K562 (cell line): Measurements from ENCODE around the gene PAFAH1B1. TPM values are rescaled to one million over a fixed set of nuclear protein-coding genes. Genes with fewer than 3 reads are reported as not detected.

Source experiments
- ATAC-seq: fragments of 200-7000 bp; cut with Tn5 transposase; 3 replicates; pipeline ENCODE4 v1.9.1; 2020; ENCODE audit warnings: moderate library complexity
- BruUV-seq: library from RNA; stranded (reverse); fragments of 400-500 nt; replicated peaks from 2 replicates; lab custom pipeline; 2021; lab: Mats Ljungman, UMichigan
- CTCF ChIA-PET: fragments of 300-600 bp; formaldehyde crosslinking; extraction: SDS; loops from one replicate; lab custom pipeline; 2021; ENCODE audit warnings: low intra/inter-chr PET ratio; lab: Yijun Ruan, JAX
- POLR2A ChIA-PET: fragments of 300-600, 350-650 bp; sonication (Branson Sonifier 250); formaldehyde crosslinking; extraction: SDS; loops from one replicate; lab custom pipeline; 2021; ENCODE audit warnings: antibody characterized with exemption, inconsistent platforms; lab: Yijun Ruan, JAX
- DNase-seq, 4 experiments: peaks; one replicate each; pipeline versions ENCODE4 v3.0.0 to v3.0.0-alpha.2; 2011 to 2018; ENCODE audit warnings: low spot score in 3 of 4, mixed read lengths in 3 of 4; ENCODE audit errors: extremely low read depth in 1 of 4
- FAIRE-seq: peaks from 2 replicates; lab custom pipeline; 2011; peaks lifted over from hg19 to GRCh38; lab: Jason Lieb, UNC
- H2AFZ ChIP-seq: 2 replicates; pipeline ENCODE4 v1.6.0; 2011; ENCODE audit warnings: low read depth, low read length, control low read depth, inconsistent platforms
- H3K27ac ChIP-seq: fragments of 200-600 bp; 3 replicates; pipeline ENCODE4 v1.8.0; 2011; ENCODE audit warnings: low read depth, mild to moderate bottlenecking, control low read depth, inconsistent platforms, low read length, moderate library complexity, mixed read lengths; ENCODE audit errors: extremely low read depth
- H3K27me3 ChIP-seq, 2 experiments: fragments of 300-600 bp in 1 of 2; 2 replicates in 1 of 2; 3 replicates in 1 of 2; pipeline versions ENCODE4 v1.6.0 to v1.8.0; 2011; ENCODE audit warnings: inconsistent platforms in 2 of 2, low read length in 2 of 2, mild to moderate bottlenecking in 1 of 2, mixed read lengths in 1 of 2, moderate library complexity in 1 of 2; ENCODE audit not compliant: control insufficient read depth in 2 of 2, insufficient read depth in 2 of 2
- H3K36me3 ChIP-seq: fragments of 300-600 bp; 3 replicates; pipeline ENCODE4 v1.8.0; 2011; ENCODE audit warnings: mild to moderate bottlenecking, low read length, inconsistent platforms; ENCODE audit not compliant: control insufficient read depth, insufficient read depth
- H3K4me1 ChIP-seq, 2 experiments: fragments of 200-600 bp in 1 of 2; replicated peaks in 1 of 2; 2 replicates in 1 of 2; 3 replicates in 1 of 2; pipeline versions ENCODE4 v1.5.1 to v1.8.0; 2011; ENCODE audit warnings: inconsistent platforms in 2 of 2, low read length in 2 of 2, mild to moderate bottlenecking in 1 of 2, mixed read lengths in 1 of 2, moderate library complexity in 1 of 2; ENCODE audit not compliant: control insufficient read depth in 2 of 2, insufficient read depth in 2 of 2
- H3K4me2 ChIP-seq: 2 replicates; pipeline ENCODE4 v1.6.1; 2011; ENCODE audit warnings: low read length, control low read depth, inconsistent platforms, mixed read lengths; ENCODE audit not compliant: insufficient read depth
- H3K4me3 ChIP-seq: fragments of 200-600 bp; sonication (generic), shearing (Covaris generic); 2 replicates; pipeline ENCODE4 v1.5.1; 2016; ENCODE audit warnings: control low read depth, inconsistent platforms
- H3K79me2 ChIP-seq: fragments of 200-600 bp; 3 replicates; pipeline ENCODE4 v1.8.0; 2011; ENCODE audit warnings: low read length, inconsistent platforms; ENCODE audit not compliant: control insufficient read depth, insufficient read depth
- H3K9ac ChIP-seq, 2 experiments: 2 replicates each; pipeline versions ENCODE4 v1.6.0 to v1.6.1; 2011; ENCODE audit warnings: low read depth in 2 of 2, low read length in 2 of 2, control low read depth in 1 of 2, inconsistent platforms in 1 of 2, mild to moderate bottlenecking in 1 of 2, mixed read lengths in 1 of 2; ENCODE audit not compliant: insufficient read depth in 1 of 2
- H3K9me1 ChIP-seq: one replicate; pipeline ENCODE4 v1.6.0; 2011; ENCODE audit warnings: inconsistent platforms, mild to moderate bottlenecking, low read length, moderate library complexity; ENCODE audit not compliant: control insufficient read depth, insufficient read depth
- H3K9me3 ChIP-seq: replicated peaks from 2 replicates; pipeline ENCODE4 v1.5.1; 2011; ENCODE audit warnings: low read depth, low read length, inconsistent platforms; ENCODE audit not compliant: control insufficient read depth, insufficient read depth
- H4K20me1 ChIP-seq: replicated peaks from 2 replicates; pipeline ENCODE4 v1.6.1; 2011; ENCODE audit warnings: low read length, inconsistent platforms, mixed read lengths; ENCODE audit not compliant: control insufficient read depth, insufficient read depth
- CHAMP1 ChIP-seq: fragments of 450-650 bp; IDR thresholded peaks from 2 replicates; pipeline ENCODE4 v1.6.1; 2016; ENCODE audit warnings: mild to moderate bottlenecking
- ELF2 ChIP-seq: fragments of 250-450 bp; sonication (Bioruptor Pico); IDR thresholded peaks from 2 replicates; pipeline ENCODE4 v1.5.0; 2021; ENCODE audit warnings: mild to moderate bottlenecking
- MITF ChIP-seq: IDR thresholded peaks from 2 replicates; pipeline ENCODE4 v1.6.1; 2014; ENCODE audit warnings: antibody characterized with exemption
- NFRKB ChIP-seq: fragments of 450-650 bp; IDR thresholded peaks from 2 replicates; pipeline ENCODE4 v1.6.1; 2016; ENCODE audit warnings: low read depth
- NR2C1 ChIP-seq, 2 experiments: fragments of 450-650 bp; IDR thresholded peaks; 2 replicates each; pipeline ENCODE4 v1.6.1; 2017; ENCODE audit warnings: mild to moderate bottlenecking in 2 of 2, antibody characterized with exemption in 1 of 2, inconsistent platforms in 1 of 2, missing compliant biosample characterization in 1 of 2, missing genetic modification characterization in 1 of 2
- NR3C1 ChIP-seq: sonication (generic); formaldehyde crosslinking; IDR thresholded peaks from 2 replicates; pipeline ENCODE4 v1.8.1; 2022; ENCODE audit warnings: missing genetic modification reagents
- RHOXF2B ChIP-seq: fragments of 250-450 bp; sonication (Bioruptor Pico); conservative IDR thresholded peaks from 2 replicates; pipeline ENCODE4 v1.5.1; 2021
- ZBTB40 ChIP-seq, 2 experiments: fragments of 450-650 bp in 1 of 2; sonication (generic) in 1 of 2; formaldehyde crosslinking in 1 of 2; IDR thresholded peaks; 2 replicates each; pipeline versions ENCODE4 v1.7.1 to v1.9.0; 2016 to 2022; ENCODE audit warnings: inconsistent platforms in 1 of 2, mild to moderate bottlenecking in 1 of 2, missing genetic modification reagents in 1 of 2
- WGBS: fragments of 100-300 bp; shearing (Covaris generic); methylation state at CpG from one replicate; pipeline ENCODE4 v1.1.6; 2016; ENCODE audit warnings: low coverage, mixed read lengths; ENCODE audit not compliant: insufficient coverage; ENCODE audit errors: missing lambda C conversion rate; 5-methylcytosine and 5-hydroxymethylcytosine counted together
- in situ Hi-C: fragments of 300-500 bp; cut with MboI; formaldehyde crosslinking; loops from 4 replicates; pipeline ENCODE4 v1.15.0; 2018; ENCODE audit warnings: inconsistent platforms, mixed read lengths
- intact Hi-C: fragments of 100-400 bp; cut with micrococcal nuclease; formaldehyde crosslinking; loops from 2 replicates; pipeline ENCODE4 v1.14.2; 2022
- polyA plus RNA-seq, 8 experiments: library from polyadenylated mRNA; depleted of rRNA in 4 of 8; stranded (reverse) in 5 of 8; unstranded in 3 of 8; fragments of >200 nt; fragmentation: Nextera tagmentation in 2 of 8; fragmentation: Illumina TruSeq in 1 of 8; extraction: Ambion mirVana in 2 of 8; extraction: Trizol in 1 of 8; gene quantifications; 2 replicates each; pipeline versions ENCODE4 v1.2.1 to v1.2.3, GENCODE V29; 2011 to 2014; ENCODE audit warnings: inconsistent platforms in 1 of 8, missing spikeins in 1 of 8
- total RNA-seq, 7 experiments: library from RNA; depleted of rRNA in 6 of 7; stranded (reverse); fragments of >200 nt in 6 of 7; fragmentation: Illumina TruSeq in 2 of 7; extraction: Trizol in 2 of 7; gene quantifications; 2 replicates each; pipeline versions ENCODE4 v1.2.1 to v1.2.3, GENCODE V29; 2011 to 2021; ENCODE audit warnings: low replicate concordance in 1 of 7

PAFAH1B1 gene
- total and polyA plus RNA-seq, 9 of the 15 experiments (the other 6 are each of a cell fraction or from before 2014, with no cell fraction given), result 23.3 to 66.4 (median 40.2) TPM

GRCh38 chr17:2595716-2596115, 2.3 kb downstream of the PAFAH1B1 start:
- no peak overlapping the region for H2AFZ ChIP-seq
- no peaks in the 10 kb centered on the region for H3K9me1 ChIP-seq
- peak overlapping the region; percentile 97; the same call in 1 of the 2 replicates for H3K4me2 ChIP-seq
- no peak overlapping the region for H3K27ac ChIP-seq
- DNase-seq, result no peak
- peak overlapping the region in 1 of 2 experiments; percentile 87; a peak in 1 of 4 replicates for H3K9ac ChIP-seq
- in situ Hi-C loops (no loop called here), intact Hi-C loops (loop anchor here (10.0 kb wide), 1 partner anchor 79 kb away; no protein-coding TSS in a partner anchor)
- WGBS, result 16% methylated on average over 4 of the region's 4 CpGs
- H3K4me1 ChIP-seq, result peaks cover 5 to 12% of the 10 kb centered on the region in 2 experiments; a peak in 4 of 5 replicates
- no TSS peak for BruUV-seq
- ATAC-seq, result no peak
- POLR2A ChIA-PET, result interaction anchor here (0.6 to 2.2 kb wide), 3 partner anchors 9 to 98 kb away, joined by 3 to 9 read pairs (median 3); no protein-coding TSS in a partner anchor
- no peaks in the 10 kb centered on the region for H3K36me3 ChIP-seq
- FAIRE-seq, result no peak
- CTCF ChIA-PET, result no interaction called here
- H3K27me3 ChIP-seq, result no peaks in the 10 kb centered on the region
- peaks cover 13% of the 10 kb centered on the region; the same call in 1 of the 2 replicates for H4K20me1 ChIP-seq
- peak overlapping the region; percentile 96 for H3K4me3 ChIP-seq
- peaks cover 66% of the 10 kb centered on the region for H3K79me2 ChIP-seq
- no peaks in the 10 kb centered on the region for H3K9me3 ChIP-seq
- TF ChIP-seq ELF2 (no peak), RHOXF2B (no peak), NR2C1 (IDR thresholded peaks at IDR 0.05) (no peak), NR2C1 (tag; IDR thresholded peaks at IDR 0.05) (no peak), NR3C1 (CRISPR knock-in tag) (no peak), CHAMP1 (no peak), MITF (no peak), NFRKB (no peak), ZBTB40 (IDR thresholded peaks at IDR 0.05) (no peak), ZBTB40 (CRISPR knock-in tag; IDR thresholded peaks at IDR 0.05) (no peak)
